IMR-90 (cell line): ENCODE measurements around the gene RSBN1L.

ENCODE experiments used
- POLR2A ChIP-seq: IDR thresholded peaks from 2 replicates; pipeline ENCODE4 v1.6.1; 2012; ENCODE audit warnings: mild to moderate bottlenecking, low read depth, low read length
- RAD21 ChIP-seq: IDR thresholded peaks from 2 replicates; pipeline ENCODE4 v1.6.1; 2012; ENCODE audit warnings: low read length, improper control_type of control experiment
- RCOR1 ChIP-seq: IDR thresholded peaks from 2 replicates; pipeline ENCODE4 v1.6.1; 2012; ENCODE audit warnings: mild to moderate bottlenecking, low read length, improper control_type of control experiment; ENCODE audit not compliant: insufficient replicate concordance
- SMC3 ChIP-seq: fragments of 150-350 bp; IDR thresholded peaks from 2 replicates; pipeline ENCODE4 v1.6.1; 2016; ENCODE audit warnings: low read depth, mild to moderate bottlenecking, antibody characterized with exemption, low read length, moderate library complexity
- TF ChIP-seq, protein P1 (sequence below): conservative IDR thresholded peaks from 2 replicates; pipeline ENCODE4 v1.5.1; 2012; ENCODE audit warnings: mild to moderate bottlenecking, low read depth, low read length, improper control_type of control experiment
- TF ChIP-seq, protein P2 (sequence below): fragments of 150-350 bp; IDR thresholded peaks from 2 replicates; pipeline ENCODE4 v1.6.1; 2016; ENCODE audit warnings: low read depth, mild to moderate bottlenecking, low read length, moderate library complexity, borderline replicate concordance

DNA sequence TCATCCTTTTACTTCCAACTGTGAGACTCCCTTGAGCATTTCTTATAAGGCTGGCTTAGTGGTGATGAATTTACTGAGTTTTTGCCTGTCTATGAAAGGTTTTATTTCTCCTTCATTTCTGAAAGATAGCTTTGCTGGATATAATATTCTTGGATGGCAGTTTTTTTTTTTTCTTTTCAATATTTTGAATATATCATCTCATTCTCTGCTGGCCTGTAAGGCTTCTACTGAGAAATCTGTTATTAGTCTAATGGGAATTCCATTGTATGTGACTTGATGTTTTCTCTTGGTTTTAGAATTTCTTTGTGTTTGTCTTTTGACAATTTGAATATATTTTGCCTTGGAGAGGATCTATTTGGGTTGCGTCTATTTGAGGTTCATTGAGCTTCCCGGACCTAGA is 124.7 kb downstream of the RSBN1L start:
- TF ChIP-seq, protein P1, sequence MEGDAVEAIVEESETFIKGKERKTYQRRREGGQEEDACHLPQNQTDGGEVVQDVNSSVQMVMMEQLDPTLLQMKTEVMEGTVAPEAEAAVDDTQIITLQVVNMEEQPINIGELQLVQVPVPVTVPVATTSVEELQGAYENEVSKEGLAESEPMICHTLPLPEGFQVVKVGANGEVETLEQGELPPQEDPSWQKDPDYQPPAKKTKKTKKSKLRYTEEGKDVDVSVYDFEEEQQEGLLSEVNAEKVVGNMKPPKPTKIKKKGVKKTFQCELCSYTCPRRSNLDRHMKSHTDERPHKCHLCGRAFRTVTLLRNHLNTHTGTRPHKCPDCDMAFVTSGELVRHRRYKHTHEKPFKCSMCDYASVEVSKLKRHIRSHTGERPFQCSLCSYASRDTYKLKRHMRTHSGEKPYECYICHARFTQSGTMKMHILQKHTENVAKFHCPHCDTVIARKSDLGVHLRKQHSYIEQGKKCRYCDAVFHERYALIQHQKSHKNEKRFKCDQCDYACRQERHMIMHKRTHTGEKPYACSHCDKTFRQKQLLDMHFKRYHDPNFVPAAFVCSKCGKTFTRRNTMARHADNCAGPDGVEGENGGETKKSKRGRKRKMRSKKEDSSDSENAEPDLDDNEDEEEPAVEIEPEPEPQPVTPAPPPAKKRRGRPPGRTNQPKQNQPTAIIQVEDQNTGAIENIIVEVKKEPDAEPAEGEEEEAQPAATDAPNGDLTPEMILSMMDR, result no peak
- TF ChIP-seq SMC3, result no peak
- no peak for TF ChIP-seq POLR2A
- TF ChIP-seq RCOR1, result no peak
- TF ChIP-seq, protein P2, sequence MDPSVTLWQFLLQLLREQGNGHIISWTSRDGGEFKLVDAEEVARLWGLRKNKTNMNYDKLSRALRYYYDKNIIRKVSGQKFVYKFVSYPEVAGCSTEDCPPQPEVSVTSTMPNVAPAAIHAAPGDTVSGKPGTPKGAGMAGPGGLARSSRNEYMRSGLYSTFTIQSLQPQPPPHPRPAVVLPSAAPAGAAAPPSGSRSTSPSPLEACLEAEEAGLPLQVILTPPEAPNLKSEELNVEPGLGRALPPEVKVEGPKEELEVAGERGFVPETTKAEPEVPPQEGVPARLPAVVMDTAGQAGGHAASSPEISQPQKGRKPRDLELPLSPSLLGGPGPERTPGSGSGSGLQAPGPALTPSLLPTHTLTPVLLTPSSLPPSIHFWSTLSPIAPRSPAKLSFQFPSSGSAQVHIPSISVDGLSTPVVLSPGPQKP, result no peak
- no peak for TF ChIP-seq RAD21
